Uterus (tissue), 4 donors: ENCODE results near the gene NFIC. TPM values are rescaled to one million over a fixed set of nuclear protein-coding genes. Genes with fewer than 3 reads are reported as not detected.
"Not testable (repeated sequence)": the region's sequence is repeated elsewhere in the genome, so short reads cannot be mapped to it uniquely, and the experiment has no call there.

Experiments used
- DNase-seq, 2 donors: peaks; one replicate each; pipeline ENCODE4 v3.0.0-alpha.2; 2019 to 2020
- H3K27ac ChIP-seq, 2 donors: fragments of 200-600 bp; sonication (generic); 1 replicate in 1 of 2; 2 replicates in 1 of 2; pipeline ENCODE4 v1.5.1; 2016 to 2018
- H3K27me3 ChIP-seq, 2 donors: fragments of 200-600 bp; sonication (generic); one replicate each; pipeline ENCODE4 v1.5.1; 2018 to 2019; ENCODE audit warnings: control low read depth in 1 of 2
- H3K36me3 ChIP-seq, 2 donors: fragments of 200-600 bp; sonication (generic); one replicate each; pipeline ENCODE4 v1.5.1; 2019; ENCODE audit warnings: control low read depth in 1 of 2
- H3K4me1 ChIP-seq, 2 donors: fragments of 200-600 bp; sonication (generic); one replicate each; pipeline ENCODE4 v1.5.1; 2018 to 2019; ENCODE audit warnings: control low read depth in 1 of 2
- H3K4me3 ChIP-seq, 2 donors: fragments of 200-600 bp; sonication (generic); 1 replicate in 1 of 2; 2 replicates in 1 of 2; pipeline ENCODE4 v1.5.1; 2018 to 2019; ENCODE audit warnings: mild to moderate bottlenecking in 1 of 2
- H3K9me3 ChIP-seq, 2 donors: fragments of 200-600 bp; sonication (generic); one replicate each; pipeline ENCODE4 v1.5.1; 2019; ENCODE audit warnings: control low read depth in 1 of 2
- CTCF ChIP-seq, 4 experiments: fragments of 200-600 bp in 2 of 4; fragments of 450-650 bp in 2 of 4; sonication (generic) in 2 of 4; IDR thresholded peaks; one replicate each; pipeline ENCODE4 v1.5.1; 2016 to 2019; ENCODE audit warnings: antibody characterized with exemption in 4 of 4, mild to moderate bottlenecking in 2 of 4, moderate library complexity in 1 of 4
- POLR2A ChIP-seq, 2 donors: fragments of 450-650 bp; IDR thresholded peaks; one replicate each; pipeline ENCODE4 v1.6.1; 2016; ENCODE audit warnings: antibody characterized with exemption in 2 of 2, mild to moderate bottlenecking in 1 of 2, moderate library complexity in 1 of 2
- intact Hi-C: fragments of 100-400 bp; cut with DNase I; formaldehyde crosslinking; loops from one replicate; pipeline ENCODE4 v1.15.1; 2023; ENCODE audit warnings: low total_unique reads
- total RNA-seq, 4 donors: library from RNA; depleted of rRNA in 3 of 4; stranded (reverse); fragments of >200 nt in 3 of 4; gene quantifications; one replicate each; pipeline versions ENCODE4 v1.1.0 to v1.2.4, GENCODE V29; 2014 to 2023
- donor health status: DM: yes; HTN: yes; CAD: no.

The NFIC gene
- total RNA-seq, 4 donors from 2014 or later, result 18.5 to 361 (median 82.9) TPM

GRCh38 chr19:3397266-3398022 is 31.1 kb downstream of the NFIC start:
- Histone ChIP-seq H3K4me3 (no peak overlapping the region), H3K4me1 (peaks cover 5 to 17% of the 10 kb centered on the region in 2 donors)

GRCh38 chr19:3398114-3398899 is 31.9 kb downstream of the NFIC start:
- no peaks in the 10 kb centered on the region for H3K27me3 ChIP-seq
- H3K9me3 ChIP-seq, result no peaks in the 10 kb centered on the region
- peak; percentile 82 to 85 for DNase-seq
- H3K27ac ChIP-seq, result peak overlapping the region; percentile 98 to 100
- intact Hi-C loops, result no loop called here
- no peaks in the 10 kb centered on the region for H3K36me3 ChIP-seq
- peak in 1 of 2 donors; percentile 23 for TF ChIP-seq POLR2A (IDR thresholded peaks at IDR 0.05)
- TF ChIP-seq CTCF (IDR thresholded peaks at IDR 0.05), result no peak
- peak overlapping the region; percentile 25 to 38 for H3K4me3 ChIP-seq
- peaks cover 5 to 17% of the 10 kb centered on the region in 2 donors for H3K4me1 ChIP-seq

More at GRCh38 chr19:3397266-3398022, 31.1 kb downstream of the NFIC start:
- TF ChIP-seq POLR2A (IDR thresholded peaks at IDR 0.05) (no peak), CTCF (IDR thresholded peaks at IDR 0.05) (no peak)
- intact Hi-C loops, result no loop called here
- H3K9me3 ChIP-seq, result no peaks in the 10 kb centered on the region
- no peak for DNase-seq
- no peaks in the 10 kb centered on the region for H3K27me3 ChIP-seq
- no peaks in the 10 kb centered on the region for H3K36me3 ChIP-seq
- peak overlapping the region; percentile 98 to 100 for H3K27ac ChIP-seq

- intact Hi-C loops, result no loop called here
- peaks cover 5 to 17% of the 10 kb centered on the region in 2 donors for H3K4me1 ChIP-seq
- no peaks in the 10 kb centered on the region for H3K9me3 ChIP-seq
- no peak for DNase-seq
- peak overlapping the region in 1 of 2 donors; percentile 38 for H3K4me3 ChIP-seq
- no peak for TF ChIP-seq CTCF (IDR thresholded peaks at IDR 0.05)
- no peak for TF ChIP-seq POLR2A (IDR thresholded peaks at IDR 0.05)
- no peaks in the 10 kb centered on the region for H3K36me3 ChIP-seq
- peak overlapping the region; percentile 98 to 100 for H3K27ac ChIP-seq
- H3K27me3 ChIP-seq, result no peaks in the 10 kb centered on the region
These were observed 32.5 kb downstream of the NFIC start for GRCh38 chr19:3398900-3399278.

GRCh38 chr19:3399311-3399710 is 32.9 kb downstream of the NFIC start:
- intact Hi-C loops, H3K36me3 ChIP-seq, H3K9me3 ChIP-seq, H3K27me3 ChIP-seq, H3K4me3 ChIP-seq, DNase-seq: not testable (repeated sequence)
- peaks cover 5 to 17% of the 10 kb centered on the region in 2 donors for H3K4me1 ChIP-seq
- H3K27ac ChIP-seq, result peak overlapping the region; percentile 98 to 100

GRCh38 chr19:3401004-3401768 is 34.8 kb downstream of the NFIC start:
- Histone ChIP-seq H3K9me3 (no peaks in the 10 kb centered on the region), H3K4me1 (peaks cover 5 to 14% of the 10 kb centered on the region in 2 donors), H3K36me3 (no peaks in the 10 kb centered on the region), H3K27me3 (no peaks in the 10 kb centered on the region), H3K27ac (peak overlapping the region; percentile 98 to 100), H3K4me3 (no peak overlapping the region)
- no peak for DNase-seq
- intact Hi-C loops, result no loop called here
- TF ChIP-seq CTCF (IDR thresholded peaks at IDR 0.05), result no peak
- TF ChIP-seq POLR2A (IDR thresholded peaks at IDR 0.05), result no peak
